ENCODE measurements around the gene PLEKHH3. TPM values are rescaled to one million over a fixed set of nuclear protein-coding genes. Genes with fewer than 3 reads are reported as not detected.

PLEKHH3 gene
- total RNA-seq, 1 experiment from 2014 or later: 21.4 TPM

GRCh38 chr17:42647778-42648177 is 29.0 kb downstream of the PLEKHH3 start:
- Histone ChIP-seq H4K91ac (ENCODE audit: insufficient read length, low read depth, low read length) (no peak overlapping the region), H3K9me3 (ENCODE audit: control insufficient read depth, low read depth, low read length) (no peaks in the 10 kb centered on the region)
- no CpG with 5 or more reads among the region's 5 CpGs for WGBS (ENCODE audit: extremely low coverage, insufficient read length, low lambda C conversion rate)

More at GRCh38 chr17:42647778-42648177, 29.0 kb downstream of the PLEKHH3 start:
- Histone ChIP-seq H4K5ac (ENCODE audit: insufficient read length, low read depth, low read length) (no peak overlapping the region), H3K56ac (ENCODE audit: insufficient read length, low read depth, low read length) (no peak overlapping the region), H3K9ac (ENCODE audit: extremely low read depth, insufficient read length, low read length) (no peak overlapping the region), H3K79me1 (ENCODE audit: insufficient read depth, low read depth, low read length, poor library complexity, severe bottlenecking) (no peaks in the 10 kb centered on the region), H2BK12ac (ENCODE audit: insufficient read length, low read depth, low read length) (no peak overlapping the region), H2AK5ac (ENCODE audit: insufficient read length, low read length) (no peak overlapping the region), H4K20me1 (ENCODE audit: control insufficient read depth, insufficient read depth, insufficient read length) (no peaks in the 10 kb centered on the region), H2BK20ac (ENCODE audit: low read depth, low read length, poor library complexity, severe bottlenecking) (no peak overlapping the region), H2BK15ac (ENCODE audit: low read depth, low read length) (no peak overlapping the region), H3K14ac (ENCODE audit: insufficient read depth, low read length) (no peak overlapping the region), H3K27ac (ENCODE audit: insufficient read length, low read depth, low read length) (no peak overlapping the region), H2BK5ac (ENCODE audit: insufficient read length, low read length) (no peak overlapping the region), H2AFZ (ENCODE audit: low read length) (no peak overlapping the region), H3K4ac (ENCODE audit: low read depth, low read length) (no peak overlapping the region), H3K27me3 (ENCODE audit: insufficient read depth, low read length) (no peaks in the 10 kb centered on the region), H3K79me2 (ENCODE audit: insufficient read depth, low read length) (no peaks in the 10 kb centered on the region), H3K18ac (ENCODE audit: insufficient read length, low read depth, low read length) (no peak overlapping the region), H3K23ac (ENCODE audit: insufficient read length, low read depth, low read length) (no peak overlapping the region), H3T11ph (ENCODE audit: low read length) (no peak overlapping the region), H4K8ac (replicated peaks; ENCODE audit: insufficient read length, low read depth, low read length) (no peak overlapping the region), H3K4me2 (ENCODE audit: insufficient read depth, insufficient read length, low read length) (no peak overlapping the region), H3K4me1 (ENCODE audit: insufficient read depth, low read length) (no peaks in the 10 kb centered on the region), H2BK120ac (ENCODE audit: low read depth, low read length, poor library complexity, severe bottlenecking) (no peak overlapping the region), H3K23me2 (ENCODE audit: insufficient read length, low read depth, low read length, poor library complexity, severe bottlenecking) (no peaks in the 10 kb centered on the region)
- Mint-ChIP-seq H3K27ac (no peak overlapping the region), H3K27me3 (ENCODE audit: low read depth) (0 out of 2 replicates have a peak, but pooled peaks cover 1% of the 10 kb centered on the region), H3K4me1 (peaks cover 1 to 2% of the 10 kb centered on the region in 2 experiments), H3K36me3 (ENCODE audit: insufficient read depth in 1 of 3, low read depth in 3 of 3) (no peaks in the 10 kb centered on the region), H3K9me3 (no peaks in the 10 kb centered on the region; a peak in 1 of 5 replicates), H3K4me3 (no peak overlapping the region)
- no peak for DNase-seq
- no peak for TF ChIP-seq CTCF (conservative IDR thresholded peaks at IDR 0.05)
